NCI-H1105 treated with DMSO at 0.1 percent for 48 hours (cell line): ENCODE measurements around the gene MAP3K1.
"Not testable (repeated sequence)": the region's sequence is repeated elsewhere in the genome, so short reads cannot be mapped to it uniquely, and the experiment has no call there.

ENCODE experiments used
- DNase-seq: peaks from one replicate; lab custom pipeline; 2025; lab: John Stamatoyannopoulos, UW

Gene MAP3K1

DNA sequence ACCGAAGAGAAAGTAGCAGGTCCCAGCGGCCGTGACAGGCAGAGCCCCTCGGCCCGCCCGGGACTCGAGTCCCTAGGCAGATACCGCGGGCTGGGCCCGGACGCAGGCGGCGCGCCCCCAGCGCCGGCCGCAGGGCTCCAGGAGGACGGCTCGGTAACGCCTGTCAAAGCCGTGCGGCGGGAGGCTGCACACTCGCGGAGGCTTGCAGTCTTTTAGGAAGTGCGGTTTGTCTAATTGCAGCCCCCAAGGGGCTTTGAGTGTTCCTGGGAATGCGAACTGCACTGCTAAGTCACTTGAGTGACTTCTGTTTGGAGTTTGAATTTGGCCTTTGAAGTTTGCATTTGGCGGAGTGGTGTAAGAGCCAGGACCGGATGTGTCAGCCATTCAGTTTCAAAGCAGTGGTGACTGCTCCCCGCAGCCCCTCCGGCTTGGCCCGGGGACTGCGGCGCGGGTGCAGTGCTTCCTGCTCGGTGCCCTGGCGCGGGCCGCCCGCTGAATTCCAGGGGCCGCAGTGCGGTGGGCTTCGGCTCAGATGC, 1.3 kb downstream of the MAP3K1 start:
- no peak for DNase-seq

DNA sequence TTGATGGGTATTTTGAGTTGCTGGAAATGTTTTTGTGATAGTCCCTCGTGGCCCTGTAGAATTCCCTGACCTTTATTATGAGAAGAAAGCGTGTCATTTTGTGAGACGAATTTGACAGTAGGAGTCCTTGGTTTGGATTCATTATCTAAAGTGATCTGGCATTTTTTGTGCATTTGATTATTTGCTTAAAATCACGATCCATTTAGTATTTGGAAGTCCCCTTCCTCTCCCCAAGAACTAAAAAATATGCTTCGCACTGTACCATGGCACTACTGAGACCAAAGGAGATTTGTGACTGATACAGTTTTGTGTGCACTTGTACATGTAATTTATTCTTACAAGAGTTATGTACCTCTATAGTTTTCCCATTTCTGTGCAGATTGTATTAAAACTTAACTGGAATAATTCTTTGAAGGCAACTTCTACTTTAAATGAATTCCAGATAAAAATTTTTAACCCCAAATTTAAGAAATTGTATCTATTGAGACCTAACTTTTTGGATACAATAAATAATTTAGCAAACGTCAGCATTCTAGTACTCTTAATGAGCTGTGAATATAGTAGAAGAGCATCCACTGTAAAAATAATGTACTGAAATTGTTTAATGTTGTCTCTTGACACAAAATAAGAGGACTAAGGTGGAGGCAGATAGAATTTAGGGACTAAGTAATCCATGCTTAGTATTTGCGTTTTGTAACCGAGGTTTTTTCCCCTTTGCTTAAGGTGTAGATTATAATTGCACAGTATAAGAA, 2.1 kb downstream of the MAP3K1 start:
- no peak for DNase-seq

GRCh38 chr5:56818450-56819037, 3.2 kb downstream of the MAP3K1 start:
- DNase-seq: no peak

DNA sequence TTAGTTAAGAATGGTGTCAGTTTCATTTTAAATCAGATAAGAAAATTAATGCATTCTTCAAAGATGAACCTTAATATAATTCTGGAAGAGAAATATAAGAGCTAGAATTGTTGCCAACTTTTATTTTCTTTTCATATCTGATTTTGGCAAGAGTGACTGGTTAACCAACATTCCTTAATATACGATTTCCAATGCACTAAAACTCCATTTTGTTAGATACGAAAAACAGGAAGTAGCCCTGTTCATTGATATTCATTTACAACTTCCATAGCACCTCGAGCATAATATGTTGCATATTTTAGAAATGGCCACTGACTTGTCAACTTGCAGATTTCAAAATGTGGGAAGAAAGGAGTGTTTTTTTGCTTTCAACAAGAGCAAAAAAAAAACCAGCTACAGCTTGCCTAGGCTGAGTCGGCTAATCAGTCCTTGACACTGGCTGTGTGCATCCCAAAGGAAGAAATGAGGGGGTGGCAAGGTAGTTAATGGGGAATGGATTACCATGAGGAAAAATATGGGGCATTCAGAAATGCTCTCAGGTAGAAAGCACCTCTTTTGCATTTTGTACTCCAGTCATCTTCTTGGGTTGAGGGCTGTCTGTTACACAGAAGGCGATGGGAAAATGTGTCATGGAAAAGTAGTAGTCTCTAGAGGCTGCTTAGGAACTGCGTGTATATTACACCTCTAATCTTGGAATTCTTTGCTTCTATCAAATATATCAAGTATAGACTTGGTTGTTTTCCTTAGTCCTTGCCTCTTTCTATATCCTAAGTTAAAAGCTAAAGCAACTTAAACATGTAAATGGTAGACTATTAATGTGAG, 3.9 kb downstream of the MAP3K1 start:
- DNase-seq: no peak

- not testable (repeated sequence) for DNase-seq
Measured at GRCh38 chr5:56821868-56822267, 6.5 kb downstream of the MAP3K1 start.

DNA sequence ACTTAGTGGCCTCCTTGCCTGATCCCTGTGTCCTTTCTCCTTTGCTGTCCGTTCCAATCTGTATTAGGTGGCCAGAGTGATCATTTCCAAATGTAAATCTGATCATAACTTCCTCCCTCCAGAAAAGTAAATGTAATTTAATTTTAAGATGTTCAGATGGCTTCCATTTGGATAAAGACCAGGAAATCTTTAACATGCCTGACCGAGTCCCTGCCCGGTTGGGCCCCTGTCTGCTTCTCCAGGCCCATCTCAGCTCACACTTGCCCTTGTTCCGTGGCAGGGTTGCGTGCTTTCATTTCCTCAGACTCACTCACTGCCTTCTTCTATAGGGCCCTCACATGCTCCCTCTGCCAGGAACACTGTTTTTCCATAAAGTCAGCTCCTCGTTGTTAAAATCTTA, 7.6 kb downstream of the MAP3K1 start:
- no peak for DNase-seq

- no peak for DNase-seq
Measured at GRCh38 chr5:56824019-56824418, 8.7 kb downstream of the MAP3K1 start.

DNA sequence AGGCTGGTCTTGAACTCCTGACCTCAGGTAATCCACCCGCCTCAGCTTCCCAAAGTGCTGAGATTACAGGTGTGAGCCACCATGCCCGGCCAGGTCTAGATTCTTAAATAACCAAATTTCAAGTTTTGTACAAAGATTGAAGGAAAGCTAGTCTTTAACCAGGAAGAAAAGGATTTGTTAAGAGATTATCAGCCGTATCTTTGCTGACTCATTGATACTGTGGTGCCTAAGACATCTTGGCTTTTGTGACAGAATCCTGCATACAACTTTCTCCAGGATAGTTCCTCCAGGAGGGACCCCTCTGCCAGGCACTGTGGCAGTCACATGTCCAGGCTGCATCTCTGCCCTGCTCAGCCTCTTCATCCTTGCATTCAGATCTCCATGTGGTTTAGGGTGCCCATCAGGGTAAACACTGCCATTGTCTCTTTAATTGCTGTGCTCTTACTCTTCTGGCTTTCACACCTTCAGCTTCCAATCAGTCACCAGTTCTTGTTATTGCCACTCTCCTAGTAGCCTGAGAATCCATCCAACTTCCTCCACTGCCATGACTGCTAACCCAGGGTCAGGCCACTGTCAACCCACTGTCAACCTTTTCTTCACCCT, 10.0 kb downstream of the MAP3K1 start:
- DNase-seq: no peak

- DNase-seq: no peak
Measured at GRCh38 chr5:56827049-56827448, 11.7 kb downstream of the MAP3K1 start.

GRCh38 chr5:56827924-56828323, 12.6 kb downstream of the MAP3K1 start:
- DNase-seq: no peak

DNA sequence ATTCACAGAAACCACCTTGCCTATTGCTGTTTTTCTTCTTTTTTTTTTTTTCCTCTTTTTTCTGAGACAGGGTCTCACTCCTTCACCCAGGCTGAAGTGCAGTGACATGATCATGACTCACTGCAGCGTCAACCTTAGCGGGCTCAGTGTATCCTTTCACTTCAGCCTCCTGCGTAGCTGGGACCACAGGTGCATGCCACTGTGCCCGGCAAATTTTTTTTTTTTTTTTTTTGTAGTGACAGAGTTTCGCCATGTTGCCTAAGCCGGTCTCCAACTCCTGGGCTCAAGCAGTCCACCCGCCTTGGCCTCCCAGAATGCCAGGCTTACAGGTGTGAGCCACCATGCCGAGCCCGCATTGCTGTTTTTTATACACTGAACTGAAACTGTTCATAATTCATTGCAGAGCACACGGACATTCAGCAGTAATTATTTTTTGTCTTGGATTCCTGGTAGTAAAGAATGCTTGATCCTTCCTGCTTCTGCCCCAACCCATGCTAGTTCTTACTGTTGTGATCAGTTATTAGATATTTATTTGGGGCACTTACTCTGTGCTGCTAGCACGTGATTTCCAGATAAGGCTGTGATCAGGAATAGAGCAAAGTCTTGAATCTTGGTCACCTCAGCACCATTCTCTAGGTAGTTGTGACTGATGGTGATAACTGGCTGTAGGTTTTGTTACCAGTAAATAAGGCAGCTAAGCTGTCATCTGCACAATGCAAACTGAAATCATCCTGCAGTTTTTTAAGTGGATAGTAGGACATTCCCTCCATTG, 14.0 kb downstream of the MAP3K1 start:
- DNase-seq: no peak

DNA sequence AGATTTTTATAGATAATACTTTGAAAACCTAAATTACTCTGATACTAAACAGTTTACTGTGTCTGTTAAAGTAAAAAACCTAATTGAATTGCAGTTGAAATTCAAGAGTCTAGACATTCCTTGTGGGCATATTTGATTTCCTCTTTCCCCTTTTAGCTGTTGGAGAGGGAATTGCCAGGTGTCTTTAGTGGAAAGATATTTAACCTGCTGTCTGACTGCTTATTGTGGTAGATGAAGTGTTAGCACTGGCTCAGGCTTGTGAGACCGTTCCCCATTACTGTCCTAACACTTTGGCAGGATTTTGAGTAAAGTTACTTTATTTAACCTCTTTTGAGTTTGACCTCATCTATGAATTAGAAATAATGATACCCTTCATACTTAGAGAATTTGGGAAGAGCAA, 16.4 kb downstream of the MAP3K1 start:
- no peak for DNase-seq

- DNase-seq: no peak
Measured at GRCh38 chr5:56833325-56833724, 18.0 kb downstream of the MAP3K1 start.

DNA sequence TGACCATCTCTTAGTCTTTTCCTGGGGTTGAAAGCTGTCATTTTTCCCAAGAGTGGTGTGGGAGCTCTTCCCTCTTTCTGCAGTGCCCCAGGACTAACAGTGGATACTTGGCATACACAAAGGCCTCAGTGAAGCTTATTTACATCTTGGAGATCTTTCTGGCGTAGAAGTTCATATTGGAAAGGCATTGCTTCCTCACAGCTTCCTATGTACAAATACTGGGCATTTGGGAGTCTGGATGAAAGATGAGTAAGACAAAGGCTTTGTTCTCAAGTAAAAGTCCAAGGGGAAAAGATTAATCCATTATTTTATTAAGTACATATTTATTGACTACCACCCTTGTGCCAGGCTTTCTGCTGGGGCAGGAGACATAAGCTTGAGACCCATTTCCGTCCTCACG, 22.0 kb downstream of the MAP3K1 start:
- no peak for DNase-seq

DNA sequence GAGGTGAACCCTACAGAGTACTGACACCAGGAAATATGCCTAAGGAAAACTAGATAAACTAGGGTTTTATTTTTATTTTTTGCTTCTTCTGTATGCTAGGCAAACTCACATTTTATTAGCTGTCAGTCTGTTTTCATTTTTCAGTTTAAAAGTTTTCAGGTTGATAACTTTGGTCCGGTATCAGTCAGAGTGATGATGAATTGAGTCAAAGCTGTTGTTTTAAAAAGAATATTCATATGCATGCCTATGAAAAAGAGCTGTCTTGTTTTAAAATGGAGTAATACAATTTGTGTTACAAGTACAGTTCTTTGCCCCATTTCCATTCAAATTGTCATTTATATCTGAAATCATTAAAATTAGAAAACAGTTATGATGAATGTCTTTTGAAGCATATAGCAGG, 22.6 kb downstream of the MAP3K1 start:
- no peak for DNase-seq

DNA sequence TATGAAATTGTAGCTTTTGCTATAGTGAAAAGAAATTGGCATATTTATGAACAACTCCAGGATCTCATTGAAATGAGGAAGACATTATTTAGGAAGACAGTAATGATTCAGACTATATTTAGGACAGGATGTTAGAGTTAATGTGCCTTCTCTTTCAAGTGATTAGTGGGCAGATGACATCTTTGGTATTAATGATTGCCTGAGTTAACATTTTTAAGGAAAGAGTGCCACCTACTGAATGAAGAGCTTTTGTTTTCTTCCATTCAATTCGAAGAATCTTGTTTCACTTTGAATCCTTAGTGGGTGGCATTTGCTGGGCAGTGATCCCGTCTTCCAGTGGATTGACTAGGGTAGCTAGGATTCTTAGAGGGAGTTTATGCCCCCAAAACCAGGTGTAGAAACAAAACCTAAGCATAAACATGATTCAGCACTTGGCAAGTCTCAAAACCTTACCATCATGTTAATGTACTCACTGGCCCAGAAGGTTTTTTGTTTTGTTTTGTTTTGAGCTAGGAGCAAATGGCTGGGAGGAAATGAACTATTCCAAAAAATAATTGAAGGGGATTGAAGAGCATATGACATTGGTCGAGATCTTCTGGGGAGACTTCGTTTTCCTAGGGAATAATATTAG, 23.2 kb downstream of the MAP3K1 start:
- peak; percentile 52 for DNase-seq

GRCh38 chr5:56839062-56839461, 23.7 kb downstream of the MAP3K1 start:
- no peak for DNase-seq

DNA sequence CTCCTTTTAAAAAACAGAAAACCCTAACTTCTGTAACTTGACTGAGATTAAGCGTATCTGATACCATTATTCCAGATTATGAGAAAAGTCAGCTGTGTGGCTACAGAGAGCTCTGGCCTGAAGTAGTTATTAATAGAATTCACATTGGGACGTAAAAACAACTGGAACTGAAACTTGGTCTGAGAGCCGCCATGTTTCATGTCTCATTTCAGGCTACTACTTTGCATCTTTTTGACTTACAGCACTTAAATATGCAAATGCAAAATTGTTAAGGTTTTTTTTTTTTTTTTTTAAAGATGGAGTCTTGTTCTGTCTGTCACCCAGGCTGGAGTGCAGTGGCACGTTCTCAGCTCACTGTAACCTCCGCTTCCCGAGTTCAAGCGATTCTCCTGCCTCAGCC, 25.2 kb downstream of the MAP3K1 start:
- DNase-seq: no peak

DNA sequence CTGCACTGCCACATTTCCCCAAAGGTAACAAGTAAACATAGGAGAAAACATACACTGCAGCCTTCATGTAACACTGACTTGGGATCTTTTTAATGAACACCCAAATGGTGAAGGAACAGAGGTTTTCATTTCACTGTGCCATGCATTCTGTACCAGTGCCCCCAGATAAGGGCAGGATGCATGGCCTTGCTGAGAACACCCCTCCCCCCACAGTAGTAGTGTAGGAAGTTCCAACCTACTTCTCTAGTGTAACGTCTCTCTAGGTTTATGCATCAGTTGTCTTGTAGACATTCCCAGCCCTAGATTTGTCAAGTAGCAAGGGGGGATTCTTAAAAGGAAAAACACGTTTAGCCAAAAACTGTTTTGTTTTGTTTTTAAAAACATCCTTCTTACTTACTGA, 29.9 kb downstream of the MAP3K1 start:
- DNase-seq: no peak

DNA sequence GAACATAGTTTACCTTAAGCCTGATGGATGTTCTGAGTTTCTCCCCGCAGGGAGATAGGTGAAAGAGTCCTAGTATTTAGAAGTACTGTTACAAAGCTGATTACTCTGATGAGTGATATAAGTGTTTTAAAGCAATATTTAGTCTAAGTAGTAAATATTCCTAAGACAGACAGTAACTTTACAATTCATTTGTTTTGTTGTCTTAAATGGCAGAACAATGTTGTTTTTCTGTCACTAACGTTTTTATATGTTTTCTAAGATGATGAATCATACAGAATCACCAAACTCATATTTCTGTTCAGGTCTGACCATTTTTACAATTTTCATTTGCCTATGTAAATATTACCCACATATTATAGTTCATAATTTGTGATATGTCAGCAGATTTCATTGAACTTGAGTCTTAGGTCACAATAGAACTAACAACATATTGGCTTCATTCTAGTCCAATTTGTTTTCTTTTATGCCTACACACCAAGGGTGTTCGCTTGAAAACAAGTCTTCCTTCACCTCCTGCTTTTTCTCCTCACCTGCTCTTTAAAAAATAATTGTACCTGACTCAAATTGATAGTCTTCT, 30.6 kb downstream of the MAP3K1 start:
- DNase-seq: no peak

DNA sequence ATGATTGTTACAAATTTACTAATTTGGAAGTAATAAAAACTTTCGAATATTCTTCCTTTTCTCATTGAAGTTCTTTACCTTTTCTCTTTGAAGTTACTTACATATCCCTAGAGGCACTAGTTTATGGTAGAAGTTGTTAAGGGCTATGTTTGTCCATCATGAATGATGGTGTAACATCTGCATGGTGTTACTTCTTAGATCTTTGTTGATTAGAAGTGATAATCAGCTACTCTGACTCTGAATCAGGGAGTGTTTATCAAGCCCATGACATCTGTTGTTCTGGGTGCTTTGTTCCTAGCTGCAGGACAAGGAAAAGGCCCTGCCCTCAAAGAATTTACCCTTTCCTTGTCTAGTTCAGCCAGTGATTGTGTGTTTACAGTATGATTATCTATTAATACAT, 32.9 kb downstream of the MAP3K1 start:
- no peak for DNase-seq
